Fibroblast of lung (primary cell): ENCODE measurements around the gene KRTAP21-1. TPM values are rescaled to one million over a fixed set of nuclear protein-coding genes. Genes with fewer than 3 reads are reported as not detected.

Experiments
- DNase-seq, 2 donors: peaks; one replicate each; pipeline versions ENCODE4 v3.0.0 to v3.0.0-alpha.2; 2010; ENCODE audit warnings: low read depth in 2 of 2
- H2AFZ ChIP-seq: 2 replicates; pipeline ENCODE4 v1.5.1; 2012; ENCODE audit warnings: low read length, control low read depth, inconsistent platforms
- H3K27ac ChIP-seq: 2 replicates; pipeline ENCODE4 v1.5.1; 2011; ENCODE audit warnings: low read length, control low read depth; ENCODE audit not compliant: insufficient read depth
- H3K27me3 ChIP-seq: 2 replicates; pipeline ENCODE4 v1.5.1; 2011; ENCODE audit warnings: mild to moderate bottlenecking, low read length; ENCODE audit not compliant: control insufficient read depth, insufficient read depth
- H3K36me3 ChIP-seq: 2 replicates; pipeline ENCODE4 v1.5.1; 2011; ENCODE audit warnings: low read length; ENCODE audit not compliant: control insufficient read depth, insufficient read depth
- H3K4me1 ChIP-seq: 2 replicates; pipeline ENCODE4 v1.5.1; 2011; ENCODE audit warnings: low read length; ENCODE audit not compliant: control insufficient read depth, insufficient read depth; ENCODE audit errors: extremely low read depth
- H3K4me2 ChIP-seq: 2 replicates; pipeline ENCODE4 v1.5.1; 2011; ENCODE audit warnings: low read length, control low read depth; ENCODE audit not compliant: insufficient read depth; ENCODE audit errors: extremely low read depth
- H3K4me3 ChIP-seq, 4 experiments: fragments of 200-600 bp in 1 of 4; sonication (generic) in 1 of 4; replicated peaks in 1 of 4; 2 replicates each; pipeline ENCODE4 v1.5.1; 2011 to 2016; ENCODE audit warnings: low read length in 4 of 4, low read depth in 3 of 4, mild to moderate bottlenecking in 3 of 4, control low read depth in 2 of 4, inconsistent platforms in 1 of 4, mixed read lengths in 1 of 4; ENCODE audit not compliant: insufficient read depth in 1 of 4; ENCODE audit errors: control extremely low read depth in 1 of 4
- H3K79me2 ChIP-seq: 2 replicates; pipeline ENCODE4 v1.5.1; 2012; ENCODE audit warnings: mild to moderate bottlenecking, low read length, inconsistent platforms; ENCODE audit not compliant: control insufficient read depth, insufficient read depth
- H3K9ac ChIP-seq: 2 replicates; pipeline ENCODE4 v1.5.1; 2011; ENCODE audit warnings: mild to moderate bottlenecking, low read length, control low read depth; ENCODE audit not compliant: insufficient read depth
- H3K9me3 ChIP-seq: 2 replicates; pipeline ENCODE4 v1.5.1; 2012; ENCODE audit warnings: low read depth, low read length; ENCODE audit not compliant: control insufficient read depth, insufficient read depth
- H4K20me1 ChIP-seq: 2 replicates; pipeline ENCODE4 v1.5.1; 2011; ENCODE audit warnings: low read length; ENCODE audit not compliant: control insufficient read depth, insufficient read depth; ENCODE audit errors: extremely low read depth
- CTCF ChIP-seq, 2 donors: IDR thresholded peaks in 1 of 2; conservative IDR thresholded peaks in 1 of 2; 1 replicate in 1 of 2; 2 replicates in 1 of 2; pipeline ENCODE4 v1.5.1; 2011 to 2012; ENCODE audit warnings: low read length in 2 of 2, control low read depth in 1 of 2, inconsistent platforms in 1 of 2, low read depth in 1 of 2, mild to moderate bottlenecking in 1 of 2
- EZH2 ChIP-seq: IDR thresholded peaks from 2 replicates; pipeline ENCODE4 v1.5.1; 2012; ENCODE audit warnings: low read length, control low read depth, mild to moderate bottlenecking; ENCODE audit errors: missing control alignments
- polyA plus RNA-seq, 2 donors: library from polyadenylated mRNA; depleted of rRNA in 1 of 2; stranded (reverse) in 1 of 2; unstranded in 1 of 2; fragments of >200 nt; gene quantifications; 2 replicates each; pipeline ENCODE4 v1.2.1, GENCODE V29; 2011 to 2012; ENCODE audit warnings: missing spikeins in 1 of 2
- total RNA-seq: library from RNA; depleted of rRNA; stranded (reverse); fragments of >200 nt; gene quantifications from 2 replicates; pipeline ENCODE4 v1.2.1, GENCODE V29; 2014

Gene KRTAP21-1
- total and polyA plus RNA-seq, 2 donors (not counting 1 experiment from before 2014, with no cell fraction given) = not detected

- Histone ChIP-seq H3K9me3 (no peaks in the 10 kb centered on the region), H3K27me3 (no peaks in the 10 kb centered on the region), H3K9ac (no peak overlapping the region), H2AFZ (no peak overlapping the region), H4K20me1 (no peaks in the 10 kb centered on the region), H3K4me3 (no peak overlapping the region), H3K27ac (no peak overlapping the region), H3K4me1 (no peaks in the 10 kb centered on the region), H3K36me3 (no peaks in the 10 kb centered on the region), H3K4me2 (no peak overlapping the region), H3K79me2 (no peaks in the 10 kb centered on the region)
- no peak for DNase-seq
- no peak for TF ChIP-seq EZH2
- no peak for TF ChIP-seq CTCF (conservative IDR thresholded peaks at IDR 0.05 in 1 of 2, IDR thresholded peaks at IDR 0.05 in 1 of 2; ENCODE audit: low read depth in 1 of 2, low read length in 2 of 2)
These were observed 40.8 kb downstream of the KRTAP21-1 start for GRCh38 chr21:30714456-30714855.

GRCh38 chr21:30713766-30714165 is 41.5 kb downstream of the KRTAP21-1 start:
- Histone ChIP-seq H3K27ac (no peak overlapping the region), H2AFZ (no peak overlapping the region), H3K9ac (no peak overlapping the region), H3K4me1 (no peaks in the 10 kb centered on the region), H3K27me3 (no peaks in the 10 kb centered on the region), H3K79me2 (no peaks in the 10 kb centered on the region), H3K4me2 (no peak overlapping the region), H3K9me3 (no peaks in the 10 kb centered on the region), H3K4me3 (no peak overlapping the region), H3K36me3 (no peaks in the 10 kb centered on the region), H4K20me1 (no peaks in the 10 kb centered on the region)
- TF ChIP-seq EZH2 = no peak
- no peak for TF ChIP-seq CTCF (conservative IDR thresholded peaks at IDR 0.05 in 1 of 2, IDR thresholded peaks at IDR 0.05 in 1 of 2; ENCODE audit: low read depth in 1 of 2, low read length in 2 of 2)
- peak in 1 of 2 donors; percentile 7 for DNase-seq

DNA sequence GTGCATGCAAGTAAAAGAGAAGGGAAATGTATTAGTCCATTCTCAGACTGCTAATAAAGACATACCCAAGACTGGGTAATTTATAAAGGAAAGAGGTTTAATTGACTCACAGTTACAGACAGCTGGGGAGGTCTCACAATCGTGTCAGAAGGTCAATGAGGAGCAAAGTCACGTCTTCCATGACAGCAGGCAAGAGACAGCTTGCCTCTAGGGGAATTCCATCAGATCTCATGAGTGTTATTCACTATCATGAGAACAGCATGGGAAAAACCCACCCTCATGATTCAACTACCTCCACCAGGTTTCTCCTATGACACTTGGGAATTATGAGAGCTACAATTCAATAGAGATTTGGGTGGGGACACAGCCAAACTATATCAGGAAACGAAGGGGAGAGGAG is 44.7 kb downstream of the KRTAP21-1 start:
- no peak overlapping the region for H3K4me3 ChIP-seq
- H3K79me2 ChIP-seq = no peaks in the 10 kb centered on the region
- no peaks in the 10 kb centered on the region for H4K20me1 ChIP-seq
- no peaks in the 10 kb centered on the region for H3K36me3 ChIP-seq
- H3K4me1 ChIP-seq = no peaks in the 10 kb centered on the region
- TF ChIP-seq CTCF (conservative IDR thresholded peaks at IDR 0.05 in 1 of 2, IDR thresholded peaks at IDR 0.05 in 1 of 2; ENCODE audit: low read depth in 1 of 2, low read length in 2 of 2) (no peak), EZH2 (no peak)
- no peak overlapping the region for H3K4me2 ChIP-seq
- no peak overlapping the region for H3K9ac ChIP-seq
- H3K27me3 ChIP-seq = no peaks in the 10 kb centered on the region
- H2AFZ ChIP-seq = no peak overlapping the region
- H3K9me3 ChIP-seq = no peaks in the 10 kb centered on the region
- DNase-seq = no peak
- H3K27ac ChIP-seq = no peak overlapping the region
